ENCODE measurements around the gene DIS3L2.
"Not testable (repeated sequence)": the region's sequence is repeated elsewhere in the genome, so short reads cannot be mapped to it uniquely, and the experiment has no call there.

Gene DIS3L2

DNA sequence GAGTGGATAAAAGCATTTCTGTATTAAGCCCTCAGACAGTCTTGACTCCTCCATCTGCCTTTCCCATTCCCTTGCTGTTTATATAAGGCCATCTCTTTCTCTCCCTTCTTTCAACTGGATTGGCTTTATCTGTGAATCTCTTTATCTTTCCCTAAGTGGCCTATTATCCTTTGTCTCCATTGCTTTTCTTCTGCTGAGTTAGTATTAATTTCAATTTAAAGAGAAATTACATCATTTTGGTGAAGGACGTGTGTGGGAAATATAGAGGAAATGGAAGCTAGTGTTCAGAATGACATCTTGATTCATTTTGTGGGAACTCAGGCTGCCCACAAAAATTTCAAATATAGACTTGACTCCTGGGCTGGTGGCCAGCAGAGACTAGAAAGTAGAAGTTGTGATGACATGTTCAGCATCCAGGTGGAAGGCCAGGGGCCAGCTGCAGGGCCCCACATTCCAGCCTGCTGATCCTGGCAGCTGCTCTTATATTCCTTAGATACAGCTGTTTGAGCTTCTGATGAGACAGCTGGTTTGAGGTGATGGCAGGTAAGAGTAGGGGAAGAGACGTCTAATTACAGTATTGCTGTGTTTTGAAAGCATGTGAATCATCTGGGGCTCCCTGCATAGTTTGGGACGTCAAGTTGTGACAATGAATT, 52.3 kb downstream of the DIS3L2 start:
- peak; percentile 99 for DNase-seq

DNA sequence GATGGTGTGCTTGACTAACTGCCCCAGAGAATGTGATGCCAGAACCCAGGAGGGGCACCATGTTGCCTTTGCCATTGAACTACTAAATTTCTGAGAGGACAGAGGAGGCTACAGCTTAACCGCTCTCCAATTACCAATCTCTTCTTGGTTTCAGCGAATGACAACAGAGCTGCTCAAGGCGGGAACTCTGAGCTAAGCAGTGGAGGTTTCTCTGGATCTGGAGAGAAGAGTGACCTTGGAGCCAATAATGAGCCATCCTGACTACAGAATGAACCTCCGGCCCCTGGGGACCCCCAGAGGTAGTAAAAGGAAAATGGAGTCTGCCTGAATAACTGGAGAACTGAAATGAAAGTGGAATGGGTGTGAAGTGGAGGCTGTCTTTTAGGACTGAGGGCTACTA, 53.2 kb downstream of the DIS3L2 start:
- no peak for DNase-seq

DNA sequence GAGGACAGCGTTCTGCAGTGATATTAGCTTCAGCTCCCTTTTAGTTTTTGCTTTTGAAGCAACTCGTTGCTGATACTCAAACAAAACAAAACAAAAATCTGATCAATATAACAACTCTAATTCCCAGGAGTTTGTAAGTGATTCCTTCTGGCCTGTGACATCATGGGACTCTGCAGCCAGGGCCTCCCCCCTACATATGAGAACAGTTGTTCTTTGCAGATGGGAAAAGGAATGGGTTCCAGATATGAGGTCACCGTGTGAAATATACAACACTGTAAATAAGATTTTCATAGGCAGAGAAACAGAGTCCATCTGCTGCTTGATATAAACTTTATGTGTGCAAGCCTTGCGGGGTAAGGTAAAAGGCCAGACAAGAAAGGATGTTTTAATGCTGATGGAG, 56.7 kb downstream of the DIS3L2 start:
- DNase-seq = no peak

DNA sequence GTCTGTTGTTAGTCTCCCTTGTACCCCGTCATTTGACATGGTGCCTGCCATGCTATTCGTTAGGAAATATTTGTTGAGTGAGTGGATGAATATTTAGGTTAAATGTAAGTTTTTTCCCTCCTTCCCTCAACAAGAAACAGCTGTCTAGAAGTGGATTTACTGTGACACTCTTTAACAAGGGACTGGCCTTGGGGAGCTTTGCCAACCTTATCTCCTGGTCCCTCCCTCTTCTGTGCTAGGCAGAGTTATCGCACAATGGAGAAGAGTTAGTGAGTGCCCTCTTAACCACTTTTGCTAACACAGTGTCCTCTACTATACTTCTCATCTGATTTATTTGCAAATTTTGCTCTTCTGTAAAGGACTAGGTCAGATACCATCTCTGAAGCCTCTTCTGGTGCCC, 61.2 kb downstream of the DIS3L2 start:
- DNase-seq = peak; percentile 11

DNA sequence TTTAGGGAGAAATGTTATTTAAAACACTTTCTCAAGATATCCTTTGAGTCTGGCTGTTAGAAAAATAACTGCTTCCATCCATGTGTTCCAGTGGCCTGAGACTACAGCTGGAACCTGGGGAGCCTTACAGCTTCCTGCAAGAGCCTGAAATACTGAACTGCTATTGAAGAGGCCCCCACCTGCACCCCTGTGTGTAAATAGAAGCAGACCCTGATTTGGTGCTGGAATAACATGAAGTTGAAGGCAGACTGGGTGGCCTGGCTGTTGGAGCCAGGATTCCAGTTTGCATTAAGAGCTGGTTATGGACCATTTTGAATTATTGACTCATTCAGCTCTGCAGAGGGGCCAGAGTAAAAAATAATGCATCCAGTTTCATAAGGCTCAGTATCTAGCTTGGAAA, 61.9 kb downstream of the DIS3L2 start:
- DNase-seq = no peak

DNA sequence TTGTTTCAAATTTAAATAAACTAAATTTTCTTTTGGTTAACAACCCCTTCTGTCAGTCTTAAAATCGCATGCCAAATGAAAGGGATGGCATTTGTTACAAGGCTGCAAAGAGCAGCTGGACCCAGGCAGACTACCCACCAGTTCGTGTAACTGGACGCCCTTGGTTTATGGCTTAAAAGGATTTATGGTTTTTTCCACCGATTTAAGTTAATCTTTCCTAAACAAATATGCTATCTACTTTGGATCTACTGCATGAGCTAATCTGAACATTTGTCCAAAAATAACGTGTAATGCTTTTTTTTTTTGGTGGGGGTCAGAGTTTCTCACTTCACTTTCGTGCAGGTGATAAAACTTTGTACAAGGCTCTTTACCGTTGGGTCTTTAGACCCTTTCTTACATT, 62.9 kb downstream of the DIS3L2 start:
- no peak for DNase-seq

DNA sequence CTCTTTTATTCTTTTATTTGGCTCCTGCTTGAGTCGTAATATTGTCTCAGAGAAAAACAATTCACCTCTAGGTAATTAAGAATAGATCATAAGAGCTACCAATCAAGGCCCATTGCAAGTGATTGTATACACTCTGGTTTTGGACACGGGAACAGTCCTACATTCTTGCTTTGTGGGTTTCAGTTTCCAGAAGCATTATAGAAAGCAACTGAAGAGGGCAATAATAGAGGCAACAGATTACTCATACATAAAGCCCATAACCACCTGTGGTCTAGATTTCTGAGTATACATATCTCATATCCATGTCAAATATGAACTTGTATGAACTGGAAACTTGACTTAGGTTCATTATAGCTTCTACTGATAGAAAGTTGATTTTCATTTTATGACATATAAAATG, 65.4 kb downstream of the DIS3L2 start:
- no peak for DNase-seq

DNA sequence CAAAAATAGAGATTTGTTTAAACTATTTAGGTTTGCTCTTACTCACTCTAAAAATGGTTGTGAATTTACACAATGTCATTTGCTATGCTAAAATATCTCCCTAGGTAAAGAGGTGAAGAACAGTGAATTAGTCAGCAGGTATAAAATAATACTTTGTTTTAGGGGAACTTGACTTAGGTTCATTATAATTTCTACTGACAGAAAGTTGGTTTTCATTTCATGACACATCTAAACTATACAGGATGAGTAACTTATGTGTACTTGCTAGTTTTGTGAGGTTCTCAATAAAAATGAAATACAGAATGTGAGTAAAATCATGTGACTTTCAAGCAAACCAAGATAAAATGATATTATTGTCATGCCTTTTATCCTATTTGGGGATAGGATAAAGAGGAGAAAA, 66.0 kb downstream of the DIS3L2 start:
- no peak for DNase-seq

DNA sequence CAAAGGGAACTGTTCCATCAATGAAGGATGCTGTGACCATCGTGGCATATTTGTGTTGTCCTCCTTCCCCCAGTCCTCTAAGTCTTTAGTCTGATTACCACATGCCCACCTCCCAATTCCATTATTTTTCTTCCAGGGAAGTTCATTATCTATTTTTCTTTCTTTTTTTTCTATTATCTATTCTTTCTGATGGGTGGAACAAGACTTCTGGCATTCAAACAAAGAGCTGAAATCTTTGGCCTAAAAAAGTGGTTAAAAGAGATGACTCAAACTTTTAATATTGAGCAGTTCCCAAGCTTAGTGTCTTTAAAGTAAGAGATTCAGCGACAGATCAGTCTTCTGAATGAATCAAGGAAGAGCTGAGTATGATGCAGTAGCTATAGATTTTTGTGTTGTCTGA, 66.6 kb downstream of the DIS3L2 start:
- peak; percentile 3 for DNase-seq

DNA sequence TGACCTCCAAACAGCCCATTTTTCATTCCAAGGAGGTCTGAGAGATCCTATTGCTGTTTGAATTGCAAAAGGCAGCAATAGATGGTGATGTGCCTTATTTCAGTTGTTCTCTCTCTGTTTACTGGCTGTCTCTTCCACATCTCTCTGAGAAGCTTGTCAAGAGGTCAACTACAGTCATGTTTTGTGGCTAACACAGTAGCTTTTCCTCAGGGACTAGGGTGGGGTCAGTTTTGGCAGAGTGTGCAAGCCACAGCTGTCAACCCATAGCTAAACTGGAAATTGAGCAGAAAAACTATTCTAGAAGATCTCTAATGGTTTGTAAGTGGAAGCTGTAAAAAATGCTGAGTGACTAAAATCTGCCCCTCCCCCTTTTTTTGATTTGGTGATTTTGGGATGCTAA, 67.1 kb downstream of the DIS3L2 start:
- DNase-seq = peak; percentile 35

DNA sequence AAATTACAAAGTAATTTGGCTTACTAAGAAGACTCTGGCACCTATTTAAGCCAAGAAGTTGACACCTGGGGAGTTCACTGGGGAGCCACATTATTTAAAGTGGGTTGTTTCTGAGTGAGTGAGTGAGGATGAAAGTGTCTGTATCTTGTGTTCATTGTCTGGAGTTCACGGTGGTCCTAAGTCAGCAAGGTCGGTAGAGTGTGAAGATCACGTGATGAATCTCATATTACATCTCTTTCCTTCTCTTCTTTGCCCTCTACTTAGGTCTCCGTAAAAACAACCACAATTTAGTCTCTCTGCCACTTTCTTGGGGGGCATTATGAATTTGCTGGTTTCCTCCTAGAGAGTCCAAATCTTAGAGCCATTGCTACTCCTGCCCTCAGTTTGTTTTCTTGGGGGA, 67.8 kb downstream of the DIS3L2 start:
- DNase-seq = no peak

DNA sequence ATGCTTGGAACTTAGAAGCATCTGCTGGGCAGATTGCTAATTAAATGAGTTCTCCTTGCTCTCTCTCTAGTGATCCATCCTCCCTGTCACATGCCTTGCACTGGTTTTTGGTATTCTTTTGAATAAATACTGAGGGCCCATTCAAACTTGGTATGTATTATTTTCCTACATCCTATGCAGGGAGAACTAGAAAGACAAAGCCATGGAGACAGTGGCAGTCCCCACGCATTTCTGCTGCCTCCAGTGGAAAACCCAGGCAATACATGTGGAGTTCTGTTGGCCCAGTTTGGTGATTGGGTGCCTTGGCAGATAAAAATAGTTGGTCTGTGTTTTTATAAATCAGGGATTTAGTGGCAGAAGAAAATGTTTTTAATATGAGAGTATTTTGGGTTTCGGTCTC, 68.7 kb downstream of the DIS3L2 start:
- DNase-seq = no peak

DNA sequence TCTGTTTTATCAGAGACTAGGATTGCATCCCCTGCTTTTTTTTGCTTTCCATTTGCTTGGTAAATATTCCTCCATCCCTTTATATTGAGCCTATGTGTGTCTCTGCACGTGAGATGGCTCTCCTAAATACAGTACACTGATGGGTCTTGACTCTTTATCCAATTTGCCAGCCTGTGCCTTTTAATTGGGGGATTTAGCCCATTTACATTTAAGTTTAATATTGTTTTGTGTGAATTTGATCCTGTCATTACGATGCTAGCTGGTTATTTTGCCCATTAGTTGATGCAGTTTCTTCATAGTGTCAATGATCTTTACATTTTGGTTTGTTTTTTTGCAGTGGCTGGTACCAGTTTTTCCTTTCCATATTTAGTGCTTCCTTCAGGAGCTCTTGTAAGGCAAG, 73.8 kb downstream of the DIS3L2 start:
- DNase-seq = not testable (repeated sequence)

DNA sequence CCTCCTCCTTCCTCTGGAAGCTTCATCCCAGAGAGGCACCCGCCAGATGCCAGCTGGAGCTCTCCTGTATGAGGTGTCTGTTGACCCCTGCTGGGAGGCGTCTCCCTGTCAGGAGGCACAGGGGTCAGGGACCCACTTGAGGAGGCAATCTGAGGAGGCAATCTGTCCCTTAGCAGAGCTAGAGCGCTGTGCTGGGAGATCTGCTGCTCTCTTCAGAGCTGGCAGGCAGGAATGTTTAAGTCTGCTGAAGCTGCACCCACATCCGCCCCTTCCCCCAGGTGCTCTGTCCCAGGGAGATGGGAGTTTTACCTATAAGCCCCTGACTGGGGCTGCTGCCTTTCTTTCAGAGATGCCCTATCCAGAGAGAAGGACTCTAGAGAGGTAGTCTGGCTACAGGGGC, 75.4 kb downstream of the DIS3L2 start:
- not testable (repeated sequence) for DNase-seq

DNA sequence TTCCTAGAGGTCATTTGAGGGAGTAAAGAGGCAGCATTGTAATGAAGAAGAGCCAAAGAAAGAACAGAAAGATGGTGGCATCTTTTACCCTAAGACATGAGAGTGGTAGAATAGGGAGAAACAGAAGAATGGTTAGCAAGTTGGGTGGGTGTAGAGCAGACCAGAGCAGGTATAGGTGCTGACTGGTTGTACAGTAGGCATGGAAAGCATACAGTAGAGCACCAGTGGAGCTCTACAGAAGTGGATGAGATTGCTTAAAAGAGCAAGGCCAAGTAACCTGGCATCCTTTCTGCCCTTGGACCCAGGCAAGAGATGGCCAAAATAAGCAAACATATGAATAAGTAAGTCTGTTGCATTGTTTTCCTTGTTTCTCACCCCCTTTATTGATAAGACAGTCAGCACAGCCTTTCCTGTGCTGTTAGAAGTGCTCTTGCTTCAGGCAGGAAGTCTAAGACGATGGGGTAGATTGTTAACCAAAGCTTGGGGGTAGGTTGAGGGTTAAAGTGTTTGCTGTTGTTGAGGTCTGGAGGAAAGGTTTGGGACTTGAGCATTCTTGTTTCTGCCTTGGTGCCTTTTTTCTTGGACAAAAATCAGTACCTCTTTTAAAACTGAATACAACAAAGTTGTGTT, 76.9 kb downstream of the DIS3L2 start:
- DNase-seq = no peak

DNA sequence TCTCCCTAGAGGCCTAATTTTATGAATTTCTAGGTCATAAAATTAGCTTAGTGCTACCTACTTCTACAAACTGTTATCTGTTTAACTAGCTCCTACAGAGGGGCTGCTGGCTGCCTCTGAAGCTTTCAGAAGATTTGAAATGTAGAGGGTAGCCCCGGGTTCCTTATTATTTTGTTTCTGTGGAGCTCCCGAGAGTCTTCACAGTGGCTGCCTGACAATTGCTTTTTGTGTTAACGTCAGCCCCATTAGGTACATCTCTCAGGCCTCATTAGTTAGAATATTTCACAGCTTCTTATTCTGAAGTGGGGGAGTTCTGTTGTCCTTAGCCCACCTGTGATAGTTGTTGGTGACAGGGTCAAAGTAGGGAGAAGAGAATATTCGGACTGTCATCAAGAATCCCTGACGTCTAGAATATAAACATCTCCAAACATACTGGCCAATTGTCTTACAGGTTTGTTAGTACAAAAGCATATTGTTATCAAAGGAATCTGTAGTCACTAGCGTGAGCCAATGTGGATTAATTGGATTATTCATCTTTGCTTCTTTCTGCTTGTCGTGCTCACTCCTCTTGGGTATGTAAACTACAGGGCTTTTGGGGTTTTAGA, 77.5 kb downstream of the DIS3L2 start:
- no peak for DNase-seq

DNA sequence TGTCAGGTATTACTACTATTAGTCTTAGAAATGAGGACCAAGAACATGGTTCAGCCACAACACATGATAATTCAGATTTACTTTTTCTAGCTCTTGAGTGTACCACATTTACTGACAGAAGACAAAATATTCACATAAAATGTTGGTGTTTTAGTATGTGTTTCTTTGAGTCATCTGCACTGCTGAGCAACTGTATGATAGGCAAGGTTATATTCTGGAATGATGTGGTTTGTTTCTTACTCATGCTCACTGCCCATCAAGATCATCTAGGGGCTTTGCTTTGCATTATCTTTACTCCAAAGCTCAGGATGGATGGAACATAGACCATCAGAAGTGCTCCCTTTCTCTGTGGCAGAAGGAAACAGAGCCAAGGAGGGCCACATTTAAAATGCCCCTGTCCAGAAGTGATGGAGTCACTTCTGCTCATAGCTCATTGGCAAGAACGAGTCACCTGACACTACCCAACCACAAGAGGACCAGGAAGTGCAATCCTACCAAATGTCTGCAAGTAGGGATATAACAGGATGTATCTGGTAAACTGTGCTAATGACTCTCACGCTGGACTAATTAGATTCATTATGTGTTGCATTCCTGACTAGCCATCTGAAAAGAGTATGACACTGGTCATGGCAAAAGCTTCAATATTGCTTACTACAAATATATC, 81.5 kb downstream of the DIS3L2 start:
- peak; percentile 28 for DNase-seq

DNA sequence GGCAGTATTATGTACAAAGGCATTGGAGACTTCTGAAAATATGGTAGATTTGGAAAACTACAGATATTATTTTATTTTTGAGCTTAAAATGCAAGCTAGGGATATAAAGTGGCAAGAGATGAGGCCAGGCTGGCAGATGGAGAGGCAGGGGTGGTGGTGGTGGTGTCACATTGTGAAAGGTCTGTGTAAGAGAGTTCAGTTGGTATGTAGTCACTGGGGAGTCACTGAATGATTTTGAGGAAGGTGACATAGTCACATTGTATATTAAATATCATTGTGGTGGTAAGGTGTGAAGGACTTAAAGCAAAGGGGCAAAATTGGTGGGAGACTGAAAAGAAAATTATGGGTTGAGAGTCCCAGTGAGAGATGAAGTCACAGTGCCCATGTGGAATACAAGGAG, 82.5 kb downstream of the DIS3L2 start:
- no peak for DNase-seq

DNA sequence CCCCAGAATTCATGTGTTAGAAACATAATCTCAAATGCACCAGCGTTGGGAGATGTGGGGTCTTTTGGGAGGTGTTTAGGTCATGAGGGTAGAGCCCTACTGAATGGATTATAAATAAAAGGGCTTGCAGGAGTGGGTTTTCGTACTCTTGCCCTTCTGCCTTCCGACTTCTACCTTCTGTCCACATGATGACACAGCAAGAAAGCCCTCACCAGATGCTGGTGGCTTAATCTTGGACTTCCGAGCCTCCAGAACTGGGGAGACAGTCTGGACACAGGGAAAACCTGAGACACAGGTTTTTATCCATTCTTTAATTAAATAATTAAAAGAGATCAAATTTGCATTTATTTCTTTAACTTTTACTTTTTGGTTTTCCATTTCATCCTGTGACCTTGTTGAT, 87.8 kb downstream of the DIS3L2 start:
- no peak for DNase-seq

DNA sequence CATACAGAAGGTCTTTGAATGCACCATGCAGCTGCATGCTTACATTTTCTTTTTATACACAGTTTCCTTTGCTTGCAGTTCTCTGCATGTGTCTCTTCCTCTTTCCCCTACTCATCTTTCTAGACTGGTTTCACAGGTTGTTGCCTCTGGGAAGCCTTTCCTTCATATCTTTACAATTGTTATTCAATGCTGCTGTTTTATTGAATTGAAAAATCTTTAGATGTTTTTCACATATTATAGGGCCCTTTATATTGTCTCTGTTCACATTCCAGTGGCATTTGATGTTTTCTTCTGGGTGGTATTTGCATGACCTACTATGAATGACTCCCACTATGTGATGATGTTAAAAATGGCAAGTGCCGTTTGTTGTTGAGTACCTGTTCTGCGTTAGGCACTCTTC, 91.1 kb downstream of the DIS3L2 start:
- DNase-seq = no peak

DNA sequence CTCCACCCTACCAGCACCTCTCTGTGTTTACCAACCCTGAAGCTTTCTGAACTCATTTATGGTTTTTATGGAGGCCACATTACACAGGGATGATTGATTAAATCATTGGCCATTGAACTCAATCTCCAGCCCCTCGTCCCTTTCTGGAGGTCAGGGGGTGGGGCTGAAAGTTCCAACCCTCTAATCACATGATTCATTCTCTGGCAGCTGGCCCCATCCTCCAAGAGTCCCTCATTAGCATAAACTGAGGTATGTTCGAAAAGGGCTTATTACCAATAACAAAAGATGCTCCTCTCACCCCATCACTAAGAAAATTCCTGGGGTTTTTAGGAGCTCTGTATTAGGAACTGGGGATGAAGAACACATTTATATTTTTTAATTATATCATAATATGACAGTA, 92.3 kb downstream of the DIS3L2 start:
- no peak for DNase-seq

DNA sequence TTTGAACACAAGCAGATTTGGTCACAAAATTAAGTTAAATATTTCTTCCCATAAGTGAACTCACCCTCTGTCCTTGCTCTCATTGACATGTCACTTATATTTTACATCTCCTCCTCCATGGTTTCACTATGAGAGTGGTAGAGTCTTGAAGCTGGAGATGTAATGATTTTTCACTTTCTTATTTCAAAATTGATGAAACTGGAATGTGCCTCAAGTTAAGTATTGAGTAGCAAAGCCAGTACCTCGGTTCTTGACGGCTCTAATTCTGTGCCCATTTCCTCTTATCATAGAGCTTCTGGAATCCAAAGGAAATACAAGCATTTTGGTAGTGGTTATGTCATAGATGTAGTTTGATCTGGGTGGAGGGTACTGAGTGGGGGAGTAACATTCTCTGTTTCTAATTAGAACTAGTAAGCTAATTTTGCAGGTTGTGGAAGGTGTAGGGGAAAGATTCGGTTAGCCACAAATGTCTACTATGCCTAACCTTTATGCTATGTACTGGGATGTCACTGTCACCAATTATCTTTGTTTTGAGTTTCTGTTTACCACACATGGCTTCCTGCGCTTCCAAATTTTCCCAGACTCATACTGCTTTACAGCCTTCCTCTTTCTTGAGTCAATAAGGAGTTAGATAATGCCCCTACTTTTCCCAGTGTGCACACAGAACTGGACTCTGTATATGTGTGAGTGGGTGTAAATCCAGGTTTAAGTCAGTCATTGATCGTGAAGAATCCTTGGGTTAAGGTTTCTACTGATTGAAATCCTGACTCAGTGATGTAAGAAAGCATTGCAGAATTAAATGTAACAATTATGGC, 96.8 kb downstream of the DIS3L2 start:
- DNase-seq = no peak

DNA sequence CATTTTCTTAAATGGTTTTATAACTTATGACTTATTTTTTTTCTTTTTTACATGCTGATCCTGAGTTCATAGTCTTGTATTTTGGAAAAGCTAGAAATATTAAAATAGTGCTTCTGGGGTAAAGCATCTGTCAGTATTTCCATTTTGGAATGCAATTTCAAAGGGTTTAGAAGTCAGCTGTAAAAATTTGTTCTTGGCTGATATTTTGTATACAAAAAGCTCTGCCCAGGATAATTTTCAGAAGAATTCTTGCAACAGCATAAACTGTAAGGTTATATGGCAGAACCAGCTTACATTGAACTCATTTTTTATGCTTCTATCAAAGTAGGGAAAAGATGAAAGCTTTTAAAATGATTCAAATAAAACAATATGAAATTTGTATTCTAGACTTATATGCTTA, 97.4 kb downstream of the DIS3L2 start:
- no peak for DNase-seq
